Fibroblast of lung (primary cell): ENCODE data around the gene LAX1.

Source experiments
- EZH2 ChIP-seq: IDR thresholded peaks from 2 replicates; pipeline ENCODE4 v1.5.1; 2012; ENCODE audit warnings: low read length, control low read depth, mild to moderate bottlenecking; ENCODE audit errors: missing control alignments
- TF ChIP-seq, protein P1 (sequence below), 2 donors: IDR thresholded peaks in 1 of 2; conservative IDR thresholded peaks in 1 of 2; 1 replicate in 1 of 2; 2 replicates in 1 of 2; pipeline ENCODE4 v1.5.1; 2011 to 2012; ENCODE audit warnings: low read length in 2 of 2, control low read depth in 1 of 2, inconsistent platforms in 1 of 2, low read depth in 1 of 2, mild to moderate bottlenecking in 1 of 2

DNA sequence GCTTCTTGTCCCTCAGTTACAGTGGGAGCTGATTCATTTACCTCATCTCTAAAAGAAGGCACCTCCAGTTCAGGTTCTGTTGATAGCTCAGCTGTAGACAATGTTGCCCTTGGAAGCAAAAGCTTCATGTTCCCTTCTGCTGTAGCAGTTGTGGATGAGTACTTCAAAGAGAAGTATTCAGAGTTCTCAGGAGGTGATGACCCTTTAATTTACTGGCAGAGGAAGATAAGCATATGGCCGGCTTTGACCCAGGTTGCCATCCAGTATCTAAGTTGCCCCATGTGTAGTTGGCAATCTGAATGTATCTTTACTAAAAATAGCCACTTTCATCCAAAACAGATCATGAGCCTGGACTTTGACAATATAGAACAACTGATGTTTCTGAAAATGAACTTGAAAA is 35.0 kb downstream of the LAX1 start:
- TF ChIP-seq EZH2 = no peak
- TF ChIP-seq, protein P1, sequence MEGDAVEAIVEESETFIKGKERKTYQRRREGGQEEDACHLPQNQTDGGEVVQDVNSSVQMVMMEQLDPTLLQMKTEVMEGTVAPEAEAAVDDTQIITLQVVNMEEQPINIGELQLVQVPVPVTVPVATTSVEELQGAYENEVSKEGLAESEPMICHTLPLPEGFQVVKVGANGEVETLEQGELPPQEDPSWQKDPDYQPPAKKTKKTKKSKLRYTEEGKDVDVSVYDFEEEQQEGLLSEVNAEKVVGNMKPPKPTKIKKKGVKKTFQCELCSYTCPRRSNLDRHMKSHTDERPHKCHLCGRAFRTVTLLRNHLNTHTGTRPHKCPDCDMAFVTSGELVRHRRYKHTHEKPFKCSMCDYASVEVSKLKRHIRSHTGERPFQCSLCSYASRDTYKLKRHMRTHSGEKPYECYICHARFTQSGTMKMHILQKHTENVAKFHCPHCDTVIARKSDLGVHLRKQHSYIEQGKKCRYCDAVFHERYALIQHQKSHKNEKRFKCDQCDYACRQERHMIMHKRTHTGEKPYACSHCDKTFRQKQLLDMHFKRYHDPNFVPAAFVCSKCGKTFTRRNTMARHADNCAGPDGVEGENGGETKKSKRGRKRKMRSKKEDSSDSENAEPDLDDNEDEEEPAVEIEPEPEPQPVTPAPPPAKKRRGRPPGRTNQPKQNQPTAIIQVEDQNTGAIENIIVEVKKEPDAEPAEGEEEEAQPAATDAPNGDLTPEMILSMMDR (conservative IDR thresholded peaks at IDR 0.05 in 1 of 2, IDR thresholded peaks at IDR 0.05 in 1 of 2; ENCODE audit: low read depth in 1 of 2, low read length in 2 of 2) = no peak
